Gastrocnemius medialis (tissue), 4 donors: ENCODE data around the gene BTG3.

Experiments used
- POLR2A ChIP-seq, 2 donors: fragments of 450-650 bp; IDR thresholded peaks; one replicate each; pipeline ENCODE4 v1.6.1; 2017; ENCODE audit warnings: antibody characterized with exemption in 2 of 2, mild to moderate bottlenecking in 2 of 2, moderate library complexity in 2 of 2
- TF ChIP-seq, protein P1 (sequence below), 5 experiments: fragments of 450-650 bp in 3 of 5; fragments of 200-600 bp in 2 of 5; sonication (generic) in 2 of 5; IDR thresholded peaks in 4 of 5; conservative IDR thresholded peaks in 1 of 5; 1 replicate in 4 of 5; 2 replicates in 1 of 5; pipeline ENCODE4 v1.5.1; 2016 to 2019; ENCODE audit warnings: antibody characterized with exemption in 5 of 5, mild to moderate bottlenecking in 3 of 5, moderate library complexity in 3 of 5

DNA sequence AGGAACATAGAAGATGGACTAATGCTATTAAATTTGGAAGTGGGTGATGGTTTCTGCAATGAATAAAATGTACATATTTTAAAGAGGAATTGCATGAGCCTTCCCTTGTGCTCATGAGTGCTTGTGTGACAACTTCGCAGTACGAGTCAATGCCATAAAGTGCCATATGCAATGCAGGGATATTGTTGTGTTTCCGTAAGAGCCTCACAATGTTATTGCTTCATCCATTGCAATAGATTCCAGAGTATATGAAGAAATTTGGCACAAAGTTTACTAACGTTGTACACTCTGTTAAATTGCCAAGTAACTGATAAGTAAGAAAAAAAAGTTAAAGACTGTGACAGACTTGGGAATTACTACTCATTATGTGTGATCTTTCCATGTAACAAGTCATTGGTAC is 22.3 kb downstream of the BTG3 start:
- TF ChIP-seq, protein P1, sequence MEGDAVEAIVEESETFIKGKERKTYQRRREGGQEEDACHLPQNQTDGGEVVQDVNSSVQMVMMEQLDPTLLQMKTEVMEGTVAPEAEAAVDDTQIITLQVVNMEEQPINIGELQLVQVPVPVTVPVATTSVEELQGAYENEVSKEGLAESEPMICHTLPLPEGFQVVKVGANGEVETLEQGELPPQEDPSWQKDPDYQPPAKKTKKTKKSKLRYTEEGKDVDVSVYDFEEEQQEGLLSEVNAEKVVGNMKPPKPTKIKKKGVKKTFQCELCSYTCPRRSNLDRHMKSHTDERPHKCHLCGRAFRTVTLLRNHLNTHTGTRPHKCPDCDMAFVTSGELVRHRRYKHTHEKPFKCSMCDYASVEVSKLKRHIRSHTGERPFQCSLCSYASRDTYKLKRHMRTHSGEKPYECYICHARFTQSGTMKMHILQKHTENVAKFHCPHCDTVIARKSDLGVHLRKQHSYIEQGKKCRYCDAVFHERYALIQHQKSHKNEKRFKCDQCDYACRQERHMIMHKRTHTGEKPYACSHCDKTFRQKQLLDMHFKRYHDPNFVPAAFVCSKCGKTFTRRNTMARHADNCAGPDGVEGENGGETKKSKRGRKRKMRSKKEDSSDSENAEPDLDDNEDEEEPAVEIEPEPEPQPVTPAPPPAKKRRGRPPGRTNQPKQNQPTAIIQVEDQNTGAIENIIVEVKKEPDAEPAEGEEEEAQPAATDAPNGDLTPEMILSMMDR (IDR thresholded peaks at IDR 0.05 in 4 of 5, conservative IDR thresholded peaks at IDR 0.05 in 1 of 5) = no peak
- TF ChIP-seq POLR2A (IDR thresholded peaks at IDR 0.05) = no peak
